Ishikawa (cell line): ENCODE measurements around the gene PDE3A.

Experiments
- CEBPB ChIP-seq: IDR thresholded peaks from 2 replicates; pipeline ENCODE4 v1.6.1; 2012
- CREB1 ChIP-seq: IDR thresholded peaks from 2 replicates; pipeline ENCODE4 v1.6.1; 2012; ENCODE audit warnings: low read depth
- EP300 ChIP-seq: IDR thresholded peaks from 2 replicates; pipeline ENCODE4 v1.6.1; 2012; ENCODE audit warnings: borderline replicate concordance
- MAX ChIP-seq: IDR thresholded peaks from 2 replicates; pipeline ENCODE4 v1.6.1; 2012
- NFIC ChIP-seq: IDR thresholded peaks from 2 replicates; pipeline ENCODE4 v1.6.1; 2012
- RAD21 ChIP-seq: IDR thresholded peaks from 2 replicates; pipeline ENCODE4 v1.6.1; 2012; ENCODE audit warnings: low read depth
- REST ChIP-seq: IDR thresholded peaks from 2 replicates; pipeline ENCODE4 v1.6.1; 2012; ENCODE audit warnings: low read depth, mild to moderate bottlenecking
- TAF1 ChIP-seq: IDR thresholded peaks from 2 replicates; pipeline ENCODE4 v1.6.1; 2012; ENCODE audit warnings: low read depth, mild to moderate bottlenecking
- TCF12 ChIP-seq: IDR thresholded peaks from 2 replicates; pipeline ENCODE4 v1.6.1; 2012; ENCODE audit warnings: low read depth
- YY1 ChIP-seq: IDR thresholded peaks from 2 replicates; pipeline ENCODE4 v1.6.1; 2012; ENCODE audit warnings: low read depth
- TF ChIP-seq, protein P1 (sequence below): IDR thresholded peaks from 2 replicates; pipeline ENCODE4 v1.6.1; 2012

DNA sequence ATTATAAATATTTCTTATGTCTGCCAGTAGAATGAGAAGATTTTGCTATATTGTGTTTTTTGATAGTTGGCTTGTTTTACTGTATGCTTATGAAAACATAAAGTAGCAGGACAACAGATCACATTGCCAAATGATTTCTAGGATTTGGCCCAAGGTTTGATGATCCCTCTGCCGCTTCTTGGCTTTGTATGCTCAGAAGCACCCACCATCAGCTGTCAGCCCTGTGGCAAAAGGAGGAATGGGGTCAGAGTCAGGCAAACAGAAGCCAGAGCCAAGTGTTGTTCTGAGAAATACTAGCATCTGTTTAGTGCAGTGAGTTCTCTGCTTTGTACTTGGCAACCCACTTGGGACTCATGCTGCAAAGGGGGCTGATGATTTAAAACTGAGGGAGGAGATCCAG lies 152.2 kb downstream of the PDE3A start:
- TF ChIP-seq MAX (no peak), CREB1 (no peak), EP300 (no peak), TCF12 (no peak), YY1 (no peak), CEBPB (no peak), TAF1 (no peak), RAD21 (no peak), REST (no peak), NFIC (no peak)
- TF ChIP-seq, protein P1, sequence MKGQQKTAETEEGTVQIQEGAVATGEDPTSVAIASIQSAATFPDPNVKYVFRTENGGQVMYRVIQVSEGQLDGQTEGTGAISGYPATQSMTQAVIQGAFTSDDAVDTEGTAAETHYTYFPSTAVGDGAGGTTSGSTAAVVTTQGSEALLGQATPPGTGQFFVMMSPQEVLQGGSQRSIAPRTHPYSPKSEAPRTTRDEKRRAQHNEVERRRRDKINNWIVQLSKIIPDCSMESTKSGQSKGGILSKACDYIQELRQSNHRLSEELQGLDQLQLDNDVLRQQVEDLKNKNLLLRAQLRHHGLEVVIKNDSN: no peak
